Retinal pigment epithelial cell (primary cell): ENCODE data around the gene HLA-G.

Experiments used
- DNase-seq: peaks from one replicate; pipeline ENCODE4 v3.0.0-alpha.2; 2010; ENCODE audit warnings: low read depth
- H3K4me3 ChIP-seq: 2 replicates; pipeline ENCODE4 v1.5.1; 2011; ENCODE audit warnings: mild to moderate bottlenecking, low read length, control low read depth, moderate library complexity
- TF ChIP-seq, protein P1 (sequence below): conservative IDR thresholded peaks from 2 replicates; pipeline ENCODE4 v1.5.1; 2011; ENCODE audit warnings: low read depth, low read length, control low read depth, inconsistent platforms

Gene HLA-G

GRCh38 chr6:29847871-29848630, 20.4 kb downstream of the HLA-G start:
- peak; percentile 14 for DNase-seq
- H3K4me3 ChIP-seq = no peak overlapping the region
- TF ChIP-seq, protein P1, sequence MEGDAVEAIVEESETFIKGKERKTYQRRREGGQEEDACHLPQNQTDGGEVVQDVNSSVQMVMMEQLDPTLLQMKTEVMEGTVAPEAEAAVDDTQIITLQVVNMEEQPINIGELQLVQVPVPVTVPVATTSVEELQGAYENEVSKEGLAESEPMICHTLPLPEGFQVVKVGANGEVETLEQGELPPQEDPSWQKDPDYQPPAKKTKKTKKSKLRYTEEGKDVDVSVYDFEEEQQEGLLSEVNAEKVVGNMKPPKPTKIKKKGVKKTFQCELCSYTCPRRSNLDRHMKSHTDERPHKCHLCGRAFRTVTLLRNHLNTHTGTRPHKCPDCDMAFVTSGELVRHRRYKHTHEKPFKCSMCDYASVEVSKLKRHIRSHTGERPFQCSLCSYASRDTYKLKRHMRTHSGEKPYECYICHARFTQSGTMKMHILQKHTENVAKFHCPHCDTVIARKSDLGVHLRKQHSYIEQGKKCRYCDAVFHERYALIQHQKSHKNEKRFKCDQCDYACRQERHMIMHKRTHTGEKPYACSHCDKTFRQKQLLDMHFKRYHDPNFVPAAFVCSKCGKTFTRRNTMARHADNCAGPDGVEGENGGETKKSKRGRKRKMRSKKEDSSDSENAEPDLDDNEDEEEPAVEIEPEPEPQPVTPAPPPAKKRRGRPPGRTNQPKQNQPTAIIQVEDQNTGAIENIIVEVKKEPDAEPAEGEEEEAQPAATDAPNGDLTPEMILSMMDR = peak; percentile 93

- TF ChIP-seq, protein P1 = no peak
- no peak overlapping the region for H3K4me3 ChIP-seq
- DNase-seq = no peak
Measured at GRCh38 chr6:29850011-29850553, 22.5 kb downstream of the HLA-G start.

- TF ChIP-seq, protein P1 = no peak
- DNase-seq = no peak
Measured at GRCh38 chr6:29851190-29851589, 23.6 kb downstream of the HLA-G start.

DNA sequence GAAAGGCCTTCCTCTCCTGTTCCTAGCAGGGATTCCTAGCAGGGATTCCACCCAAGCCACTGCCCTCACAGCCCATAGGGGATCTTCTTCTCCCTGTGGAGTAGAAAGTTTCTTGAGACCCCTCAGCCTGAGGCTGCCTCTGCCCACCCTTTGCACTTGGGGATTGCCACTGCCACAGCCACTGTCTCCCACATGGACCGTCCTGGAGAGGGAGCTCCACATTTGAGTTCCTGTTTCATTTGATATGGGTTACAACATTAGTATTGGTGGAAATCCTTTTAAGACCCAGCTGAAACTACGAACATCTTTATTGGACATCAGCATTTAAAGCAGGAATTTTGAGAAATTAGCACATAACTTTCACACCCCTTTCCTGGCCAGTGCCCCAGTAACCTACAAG, 25.6 kb downstream of the HLA-G start:
- TF ChIP-seq, protein P1 = no peak
- H3K4me3 ChIP-seq = no peak overlapping the region
- no peak for DNase-seq

More at GRCh38 chr6:29851190-29851589, 23.6 kb downstream of the HLA-G start:
- H3K4me3 ChIP-seq = no peak overlapping the region

DNA sequence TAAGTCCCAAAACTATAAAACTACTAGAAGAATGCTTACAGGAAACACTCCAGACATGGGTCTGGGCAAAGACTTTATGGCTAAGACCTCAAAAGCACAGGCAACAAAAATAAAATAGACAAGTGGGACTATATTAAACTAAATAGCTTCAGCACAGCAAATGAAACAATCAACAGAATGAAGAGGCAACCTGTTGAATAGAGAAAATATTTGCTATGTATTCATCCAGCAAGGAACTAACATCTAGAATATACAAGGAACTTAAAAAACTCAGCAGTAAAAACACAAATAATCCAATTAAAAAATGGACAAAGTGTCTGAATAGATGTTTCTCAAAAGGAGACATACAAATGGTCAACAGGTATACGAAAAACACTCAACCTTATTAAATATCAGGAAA, 30.4 kb downstream of the HLA-G start:
- no peak for DNase-seq
- TF ChIP-seq, protein P1 = no peak
- H3K4me3 ChIP-seq = no peak overlapping the region

DNA sequence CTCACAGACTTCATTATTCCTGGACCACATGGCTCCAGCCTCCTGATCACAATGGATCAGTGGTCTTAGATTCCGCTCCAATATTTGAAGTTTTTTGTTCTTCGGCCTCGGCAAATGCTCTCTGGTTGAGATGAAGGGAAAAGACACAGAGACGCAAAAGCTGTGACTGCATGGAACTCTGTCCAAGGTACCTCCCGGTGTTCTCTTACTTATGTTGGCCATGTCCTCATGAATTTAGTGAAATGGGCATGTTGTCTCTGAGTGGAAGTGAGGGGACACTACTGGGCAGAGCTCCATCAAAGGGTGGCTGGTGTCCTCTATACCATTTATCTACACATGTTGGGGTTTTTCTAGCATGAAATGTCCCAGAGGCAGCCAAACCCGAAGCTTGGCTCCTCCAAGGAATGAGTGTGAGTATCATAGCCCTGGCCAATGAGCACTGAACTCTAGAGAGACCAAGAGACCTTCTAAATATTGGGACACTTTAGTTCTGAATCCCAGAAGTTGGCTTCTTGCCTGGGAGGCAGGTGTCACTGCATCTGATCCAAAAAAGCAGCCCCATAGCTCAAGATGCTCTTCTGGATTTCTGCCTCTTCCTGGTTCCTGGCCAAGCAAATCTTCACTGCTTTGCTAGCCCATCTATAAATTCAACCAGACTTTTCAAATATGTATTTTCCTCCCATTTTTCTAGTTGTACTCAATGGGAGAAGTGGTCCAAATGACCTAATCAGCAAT, 34.1 kb downstream of the HLA-G start:
- TF ChIP-seq, protein P1 = no peak

More for the DNA sequence above, 34.1 kb downstream of the HLA-G start:
- DNase-seq = no peak
- H3K4me3 ChIP-seq = no peak overlapping the region
